Stomach (tissue), 4 donors: ENCODE results near the gene MYH13.

Experiments
- CTCF ChIP-seq, 7 experiments: fragments of 450-650 bp in 4 of 7; fragments of 200-600 bp in 3 of 7; sonication (generic) in 3 of 7; IDR thresholded peaks; one replicate each; pipeline ENCODE4 v1.5.1; 2016 to 2019; ENCODE audit warnings: antibody characterized with exemption in 7 of 7, control low read depth in 2 of 7, mild to moderate bottlenecking in 1 of 7
- POLR2A ChIP-seq, 4 donors: fragments of 450-650 bp; IDR thresholded peaks; one replicate each; pipeline ENCODE4 v1.6.1; 2016; ENCODE audit warnings: antibody characterized with exemption in 4 of 4, control low read depth in 2 of 4, mild to moderate bottlenecking in 1 of 4, moderate library complexity in 1 of 4

GRCh38 chr17:10352893-10353292, 19.9 kb downstream of the MYH13 start:
- TF ChIP-seq POLR2A (IDR thresholded peaks at IDR 0.05) (no peak), CTCF (IDR thresholded peaks at IDR 0.05) (no peak)
